Measurements from ENCODE around the gene STYK1.

DNA sequence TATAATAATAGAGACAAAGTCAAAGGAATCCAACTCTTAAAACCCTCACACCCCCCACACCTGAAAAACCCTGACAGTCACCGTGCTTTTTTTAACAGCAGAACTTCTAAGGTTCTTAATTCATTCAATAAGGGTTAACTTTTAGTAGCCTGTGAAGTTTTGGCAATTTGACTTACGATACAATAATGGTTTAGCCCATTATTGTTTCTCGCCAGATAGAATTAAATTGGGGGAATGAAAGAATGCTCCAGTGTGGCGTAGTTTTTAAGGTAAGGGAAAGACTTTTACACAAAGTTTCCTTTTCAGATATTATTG, 59.8 kb downstream of the STYK1 start:
- TF ChIP-seq, protein P1, sequence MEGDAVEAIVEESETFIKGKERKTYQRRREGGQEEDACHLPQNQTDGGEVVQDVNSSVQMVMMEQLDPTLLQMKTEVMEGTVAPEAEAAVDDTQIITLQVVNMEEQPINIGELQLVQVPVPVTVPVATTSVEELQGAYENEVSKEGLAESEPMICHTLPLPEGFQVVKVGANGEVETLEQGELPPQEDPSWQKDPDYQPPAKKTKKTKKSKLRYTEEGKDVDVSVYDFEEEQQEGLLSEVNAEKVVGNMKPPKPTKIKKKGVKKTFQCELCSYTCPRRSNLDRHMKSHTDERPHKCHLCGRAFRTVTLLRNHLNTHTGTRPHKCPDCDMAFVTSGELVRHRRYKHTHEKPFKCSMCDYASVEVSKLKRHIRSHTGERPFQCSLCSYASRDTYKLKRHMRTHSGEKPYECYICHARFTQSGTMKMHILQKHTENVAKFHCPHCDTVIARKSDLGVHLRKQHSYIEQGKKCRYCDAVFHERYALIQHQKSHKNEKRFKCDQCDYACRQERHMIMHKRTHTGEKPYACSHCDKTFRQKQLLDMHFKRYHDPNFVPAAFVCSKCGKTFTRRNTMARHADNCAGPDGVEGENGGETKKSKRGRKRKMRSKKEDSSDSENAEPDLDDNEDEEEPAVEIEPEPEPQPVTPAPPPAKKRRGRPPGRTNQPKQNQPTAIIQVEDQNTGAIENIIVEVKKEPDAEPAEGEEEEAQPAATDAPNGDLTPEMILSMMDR (IDR thresholded peaks at IDR 0.05): no peak
- no peak for TF ChIP-seq POLR2A (IDR thresholded peaks at IDR 0.05)

All from heart left ventricle (tissue), 13 donors.